ENCODE data around the gene KIF6.

The KIF6 gene

DNA sequence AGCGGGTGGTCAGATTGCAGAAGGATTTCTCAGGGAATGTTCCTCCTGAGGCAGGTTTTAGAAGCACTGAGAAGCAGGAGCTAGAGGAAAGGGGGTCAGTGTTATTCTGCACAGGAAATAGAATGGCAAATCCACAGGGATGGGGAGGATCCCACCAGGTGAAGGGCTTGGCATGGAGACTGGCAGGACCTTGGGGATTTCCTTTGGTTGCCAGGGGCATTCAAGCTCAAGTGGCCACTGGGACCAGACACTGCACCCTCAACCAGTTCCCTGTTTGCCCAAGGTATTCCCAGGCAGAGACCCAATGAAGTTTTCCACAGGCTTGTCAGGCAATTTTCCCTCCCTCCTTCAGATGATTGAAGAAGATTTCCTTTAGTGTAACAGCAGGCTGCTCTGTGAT, 279.5 kb downstream of the KIF6 start:
- no peak overlapping the region for H3K27ac ChIP-seq
- no peak overlapping the region for H3K4me3 ChIP-seq
- TF ChIP-seq, protein P1, sequence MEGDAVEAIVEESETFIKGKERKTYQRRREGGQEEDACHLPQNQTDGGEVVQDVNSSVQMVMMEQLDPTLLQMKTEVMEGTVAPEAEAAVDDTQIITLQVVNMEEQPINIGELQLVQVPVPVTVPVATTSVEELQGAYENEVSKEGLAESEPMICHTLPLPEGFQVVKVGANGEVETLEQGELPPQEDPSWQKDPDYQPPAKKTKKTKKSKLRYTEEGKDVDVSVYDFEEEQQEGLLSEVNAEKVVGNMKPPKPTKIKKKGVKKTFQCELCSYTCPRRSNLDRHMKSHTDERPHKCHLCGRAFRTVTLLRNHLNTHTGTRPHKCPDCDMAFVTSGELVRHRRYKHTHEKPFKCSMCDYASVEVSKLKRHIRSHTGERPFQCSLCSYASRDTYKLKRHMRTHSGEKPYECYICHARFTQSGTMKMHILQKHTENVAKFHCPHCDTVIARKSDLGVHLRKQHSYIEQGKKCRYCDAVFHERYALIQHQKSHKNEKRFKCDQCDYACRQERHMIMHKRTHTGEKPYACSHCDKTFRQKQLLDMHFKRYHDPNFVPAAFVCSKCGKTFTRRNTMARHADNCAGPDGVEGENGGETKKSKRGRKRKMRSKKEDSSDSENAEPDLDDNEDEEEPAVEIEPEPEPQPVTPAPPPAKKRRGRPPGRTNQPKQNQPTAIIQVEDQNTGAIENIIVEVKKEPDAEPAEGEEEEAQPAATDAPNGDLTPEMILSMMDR (IDR thresholded peaks at IDR 0.05), result no peak
- no peak for DNase-seq (ENCODE audit: low spot score)

DNA sequence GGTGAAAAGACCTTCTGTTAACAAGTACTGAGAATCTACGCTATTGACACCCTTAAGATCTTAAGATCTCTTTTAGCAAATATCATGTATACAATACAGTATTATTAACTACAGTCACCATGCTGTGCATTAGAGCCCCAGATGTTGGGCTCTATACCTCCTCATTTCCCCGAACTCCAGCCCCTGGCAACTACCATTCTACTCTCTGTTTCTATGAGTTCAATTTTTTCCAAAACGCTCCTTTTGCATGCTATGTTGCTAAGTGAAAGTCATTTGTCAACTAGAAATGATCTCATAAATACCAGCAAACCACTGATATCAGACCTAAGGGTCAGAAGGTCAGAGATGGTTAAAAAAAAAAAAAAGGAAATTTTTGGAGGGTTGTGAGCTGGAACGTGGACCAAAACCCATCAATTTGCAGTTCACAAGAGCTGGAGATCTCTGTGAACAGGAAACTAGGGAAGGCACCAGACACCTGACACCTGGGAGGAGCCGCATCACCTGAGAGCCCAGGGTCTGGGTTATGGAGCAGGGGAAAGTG, 280.7 kb downstream of the KIF6 start:
- Histone ChIP-seq H3K4me3 (no peak overlapping the region), H3K27ac (no peak overlapping the region)
- no peak for DNase-seq (ENCODE audit: low spot score)
- TF ChIP-seq, protein P1 (IDR thresholded peaks at IDR 0.05), result no peak

DNA sequence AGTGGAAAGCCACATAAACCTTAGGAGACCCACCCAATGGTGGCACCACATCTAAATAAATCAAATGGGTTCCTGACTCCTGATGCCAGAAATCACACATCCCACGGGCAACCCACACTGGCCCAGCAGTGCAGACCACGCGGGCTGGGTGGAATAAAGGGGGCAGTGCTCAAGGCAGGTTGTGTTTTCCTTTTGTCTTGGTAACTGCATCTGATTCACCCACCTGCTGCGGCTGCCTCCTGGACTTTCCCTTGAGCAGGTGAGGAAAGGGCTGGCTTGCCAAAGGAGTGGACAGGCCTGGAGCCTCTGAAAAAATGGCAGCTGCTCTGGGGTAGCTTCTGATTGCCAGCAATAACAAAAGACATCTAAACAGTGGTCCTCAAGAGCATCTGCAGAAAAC, 283.2 kb downstream of the KIF6 start:
- H3K27ac ChIP-seq, result no peak overlapping the region
- no peak overlapping the region for H3K4me3 ChIP-seq
- TF ChIP-seq, protein P1 (IDR thresholded peaks at IDR 0.05), result no peak
- DNase-seq (ENCODE audit: low spot score), result no peak

DNA sequence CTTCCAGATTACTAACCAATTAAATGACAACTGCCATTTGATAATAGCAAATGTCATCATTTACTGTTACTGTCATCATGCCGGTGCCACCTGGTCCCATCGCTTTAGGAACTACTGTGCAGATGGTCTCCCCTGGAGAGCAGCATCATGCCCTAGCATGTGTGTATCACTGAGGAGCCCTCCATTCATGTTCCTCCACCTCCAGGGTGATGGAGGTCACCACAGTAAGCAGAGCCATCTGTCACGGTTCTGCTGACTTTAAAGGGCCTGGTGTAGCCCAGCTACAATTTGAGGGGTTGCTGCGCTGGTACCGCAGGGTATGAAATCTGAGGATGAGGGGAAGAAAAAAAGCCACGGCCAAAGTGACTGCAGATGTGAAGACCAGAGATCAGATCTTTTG, 283.9 kb downstream of the KIF6 start:
- Histone ChIP-seq H3K4me3 (no peak overlapping the region), H3K27ac (no peak overlapping the region)
- DNase-seq (ENCODE audit: low spot score), result no peak
- TF ChIP-seq, protein P1 (IDR thresholded peaks at IDR 0.05), result no peak

DNA sequence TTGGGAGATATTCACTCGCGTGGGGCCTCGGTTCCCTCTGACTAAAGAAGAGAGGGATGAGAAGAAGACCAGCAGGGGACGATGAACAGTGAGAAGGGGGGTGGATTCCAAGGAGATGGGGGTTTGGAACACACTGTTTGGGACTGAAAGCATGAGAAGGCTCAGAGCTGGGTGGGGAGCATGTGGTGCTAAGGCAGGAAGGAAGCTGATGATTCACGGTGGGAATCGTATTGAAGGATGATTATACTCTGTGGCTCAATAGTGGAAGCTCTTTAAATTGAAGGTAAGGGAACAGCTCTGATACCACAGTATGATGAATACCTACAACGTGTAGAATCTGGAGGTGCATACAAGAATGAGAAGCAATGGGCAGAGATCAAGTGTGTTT, 285.2 kb downstream of the KIF6 start:
- no peak for DNase-seq (ENCODE audit: low spot score)
- TF ChIP-seq, protein P1 (IDR thresholded peaks at IDR 0.05), result no peak
- H3K27ac ChIP-seq, result no peak overlapping the region
- H3K4me3 ChIP-seq, result no peak overlapping the region

DNA sequence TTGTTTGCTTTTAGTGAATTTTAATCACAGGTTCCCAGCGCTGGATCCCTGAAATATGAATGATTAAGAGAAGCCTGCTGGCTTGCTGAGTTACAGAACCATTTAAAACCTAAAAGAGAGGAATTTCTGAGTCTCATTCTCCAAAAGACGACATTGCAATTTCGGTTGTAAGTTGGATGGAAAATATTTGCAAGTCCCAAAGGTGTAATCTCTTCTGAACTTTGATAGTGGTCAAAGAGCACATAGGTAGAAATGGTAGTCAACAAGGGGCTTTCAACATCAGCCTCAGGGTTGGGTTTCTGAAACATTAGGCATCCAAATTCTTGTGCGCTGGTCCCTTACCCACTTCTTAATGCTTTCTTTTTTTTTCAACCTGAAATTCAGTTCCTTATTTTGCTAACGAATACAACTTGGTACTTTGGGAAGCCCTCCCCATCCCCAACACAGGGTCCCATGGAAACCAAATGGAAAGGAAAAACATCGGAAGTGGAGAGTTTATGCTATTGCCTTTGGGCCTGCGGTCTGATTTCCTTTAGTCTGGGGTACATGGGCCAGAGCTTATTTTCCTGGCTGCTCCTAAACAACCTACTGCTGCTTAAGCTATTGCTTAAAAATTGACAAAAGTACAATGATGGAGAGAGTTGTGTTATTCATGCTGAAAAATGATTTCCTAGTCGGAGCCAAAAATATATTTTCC, 285.7 kb downstream of the KIF6 start:
- no peak for DNase-seq (ENCODE audit: low spot score)
- H3K27ac ChIP-seq, result no peak overlapping the region
- H3K4me3 ChIP-seq, result no peak overlapping the region
- TF ChIP-seq, protein P1 (IDR thresholded peaks at IDR 0.05), result no peak

DNA sequence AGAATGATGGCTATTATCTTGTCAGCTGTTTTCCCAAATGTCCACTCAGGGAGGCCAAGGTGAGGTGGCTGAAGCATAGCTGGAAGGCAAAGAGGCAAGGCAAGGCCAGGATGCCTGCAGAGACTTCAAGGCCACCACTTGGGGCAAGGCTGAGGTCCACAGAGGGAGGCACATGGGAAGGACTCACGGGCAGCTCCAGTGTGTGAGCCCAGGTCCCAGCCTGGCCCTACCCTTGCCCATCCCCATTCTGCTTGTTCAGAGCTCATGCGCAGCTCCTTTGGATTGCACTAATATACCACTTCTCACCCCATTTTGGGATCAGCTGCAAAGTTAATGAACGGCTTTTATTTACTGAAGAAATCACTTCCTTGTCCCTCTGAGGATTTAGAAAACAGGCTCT, 291.6 kb downstream of the KIF6 start:
- Histone ChIP-seq H3K4me3 (no peak overlapping the region), H3K27ac (no peak overlapping the region)
- DNase-seq (ENCODE audit: low spot score), result no peak
- TF ChIP-seq, protein P1 (IDR thresholded peaks at IDR 0.05), result no peak
